Activated CD4-positive, alpha-beta T cell treated with anti-CD3 and anti-CD28 coated beads, Interleukin-2, amount 10 ng/mL, durations not matched to agents 7 days and 5 days (primary cell): ENCODE data around the gene LRRC4B. TPM values are rescaled to one million over a fixed set of nuclear protein-coding genes. Genes with fewer than 3 reads are reported as not detected.
"Not testable (repeated sequence)": the region's sequence is repeated elsewhere in the genome, so short reads cannot be mapped to it uniquely, and the experiment has no call there.

Source experiments
- CTCF ChIA-PET: fragments of 350-600 bp; sonication (Branson Sonifier 250); formaldehyde crosslinking; loops from one replicate; lab custom pipeline; 2021; ENCODE audit warnings: antibody characterized with exemption; lab: Charles Lee
- POLR2A ChIA-PET: fragments of 350-600 bp; sonication (Branson Sonifier 250); formaldehyde crosslinking; loops from one replicate; lab custom pipeline; 2021; ENCODE audit warnings: antibody characterized with exemption; lab: Charles Lee
- DNase-seq: peaks from one replicate; pipeline ENCODE4 v3.0.0-alpha.2; 2020
- H3K27ac Mint-ChIP-seq: one replicate; pipeline ENCODE4 v1.8.0; 2021; ENCODE audit warnings: mild to moderate bottlenecking, moderate library complexity, mixed read lengths
- H3K27me3 Mint-ChIP-seq: one replicate; pipeline ENCODE4 v1.8.0; 2021; ENCODE audit warnings: mixed read lengths
- H3K36me3 Mint-ChIP-seq: one replicate; pipeline ENCODE4 v1.8.0; 2021; ENCODE audit warnings: low read depth, mixed read lengths
- H3K4me1 Mint-ChIP-seq: one replicate; pipeline ENCODE4 v1.8.0; 2021; ENCODE audit warnings: mixed read lengths
- H3K4me3 Mint-ChIP-seq: one replicate; pipeline ENCODE4 v1.8.0; 2021; ENCODE audit warnings: mild to moderate bottlenecking, moderate library complexity, mixed read lengths
- H3K9me3 Mint-ChIP-seq: one replicate; pipeline ENCODE4 v1.8.0; 2021; ENCODE audit warnings: mixed read lengths
- total RNA-seq, 2 experiments: library from RNA; stranded (reverse); gene quantifications; one replicate each; pipeline ENCODE4 v1.2.3, GENCODE V29; 2021

LRRC4B gene
- total RNA-seq, 2 experiments from 2014 or later, result not detected

GRCh38 chr19:50546527-50547221 lies 21.6 kb downstream of the LRRC4B start:
- POLR2A ChIA-PET, result no interaction called here
- CTCF ChIA-PET, result no interaction called here
- no peaks in the 10 kb centered on the region for H3K4me1 Mint-ChIP-seq
- H3K9me3 Mint-ChIP-seq, result no peaks in the 10 kb centered on the region
- no peak overlapping the region for H3K4me3 Mint-ChIP-seq
- peaks cover 11% of the 10 kb centered on the region for H3K27me3 Mint-ChIP-seq
- no peak for DNase-seq
- H3K27ac Mint-ChIP-seq, result no peak overlapping the region
- no peaks in the 10 kb centered on the region for H3K36me3 Mint-ChIP-seq

GRCh38 chr19:50542943-50543342 lies 25.3 kb downstream of the LRRC4B start:
- Mint-ChIP-seq H3K4me3 (no peak overlapping the region), H3K9me3 (no peaks in the 10 kb centered on the region), H3K36me3 (no peaks in the 10 kb centered on the region), H3K4me1 (no peaks in the 10 kb centered on the region), H3K27ac (no peak overlapping the region), H3K27me3 (no peaks in the 10 kb centered on the region)
- CTCF ChIA-PET, result interaction anchor here (0.8 kb wide), 1 partner anchor 13 kb away, joined by 3 read pairs; no protein-coding TSS in a partner anchor
- DNase-seq, result no peak
- POLR2A ChIA-PET, result no interaction called here

- DNase-seq, result peak; percentile 64
- no peak overlapping the region for H3K27ac Mint-ChIP-seq
- no peak overlapping the region for H3K4me3 Mint-ChIP-seq
- H3K9me3 Mint-ChIP-seq, result peaks cover 5% of the 10 kb centered on the region
- CTCF ChIA-PET, result interaction anchor here (1.2 to 3.1 kb wide), 4 partner anchors 9 to 384 kb away, joined by 3 to 14 read pairs (median 4); partner anchors contain the start of gene JOSD2
- H3K27me3 Mint-ChIP-seq, result no peaks in the 10 kb centered on the region
- POLR2A ChIA-PET, result no interaction called here
- no peaks in the 10 kb centered on the region for H3K36me3 Mint-ChIP-seq
- H3K4me1 Mint-ChIP-seq, result no peaks in the 10 kb centered on the region
Measured at GRCh38 chr19:50537769-50538230, 30.4 kb downstream of the LRRC4B start.

GRCh38 chr19:50537306-50537685 lies 30.9 kb downstream of the LRRC4B start:
- no peaks in the 10 kb centered on the region for H3K36me3 Mint-ChIP-seq
- no peaks in the 10 kb centered on the region for H3K4me1 Mint-ChIP-seq
- no peak for DNase-seq
- H3K9me3 Mint-ChIP-seq, result peaks cover 5% of the 10 kb centered on the region
- ChIA-PET POLR2A (no interaction called here), CTCF (interaction anchor here (1.2 to 3.1 kb wide), 3 partner anchors 8 to 385 kb away, joined by 3 to 14 read pairs (median 5); no protein-coding TSS in a partner anchor)
- H3K27ac Mint-ChIP-seq, result no peak overlapping the region
- H3K27me3 Mint-ChIP-seq, result peaks cover 3% of the 10 kb centered on the region
- no peak overlapping the region for H3K4me3 Mint-ChIP-seq

- no peak overlapping the region for H3K4me3 Mint-ChIP-seq
- H3K27ac Mint-ChIP-seq, result no peak overlapping the region
- no peaks in the 10 kb centered on the region for H3K36me3 Mint-ChIP-seq
- no peak for DNase-seq
- ChIA-PET CTCF (interaction anchor here (1.4 to 3.1 kb wide), 2 partner anchors 18 to 19 kb away, joined by 3 to 14 read pairs; no protein-coding TSS in a partner anchor), POLR2A (no interaction called here)
- no peaks in the 10 kb centered on the region for H3K4me1 Mint-ChIP-seq
- peaks cover 5% of the 10 kb centered on the region for H3K27me3 Mint-ChIP-seq
- peaks cover 5% of the 10 kb centered on the region for H3K9me3 Mint-ChIP-seq
Measured at GRCh38 chr19:50536662-50537305, 31.5 kb downstream of the LRRC4B start.

- CTCF ChIA-PET, result interaction anchor here (0.6 to 1.4 kb wide), 2 partner anchors 17 to 269 kb away, joined by 3 read pairs; no protein-coding TSS in a partner anchor
- POLR2A ChIA-PET, result no interaction called here
- peaks cover 5% of the 10 kb centered on the region for H3K27me3 Mint-ChIP-seq
- no peak overlapping the region for H3K27ac Mint-ChIP-seq
- no peak overlapping the region for H3K4me3 Mint-ChIP-seq
- no peaks in the 10 kb centered on the region for H3K4me1 Mint-ChIP-seq
- no peaks in the 10 kb centered on the region for H3K36me3 Mint-ChIP-seq
- H3K9me3 Mint-ChIP-seq, result peaks cover 5% of the 10 kb centered on the region
- DNase-seq, result no peak
Measured at GRCh38 chr19:50535672-50536187, 32.5 kb downstream of the LRRC4B start.

- Mint-ChIP-seq H3K4me1 (no peaks in the 10 kb centered on the region), H3K4me3 (no peak overlapping the region), H3K27ac (no peak overlapping the region), H3K9me3 (peaks cover 5% of the 10 kb centered on the region), H3K36me3 (no peaks in the 10 kb centered on the region), H3K27me3 (peaks cover 5% of the 10 kb centered on the region)
- ChIA-PET POLR2A (no interaction called here), CTCF (no interaction called here)
- DNase-seq, result no peak
Measured at GRCh38 chr19:50534478-50534877, 33.8 kb downstream of the LRRC4B start.

GRCh38 chr19:50532952-50533351 lies 35.3 kb downstream of the LRRC4B start:
- Mint-ChIP-seq H3K4me3 (no peak overlapping the region), H3K4me1 (no peaks in the 10 kb centered on the region), H3K9me3 (peaks cover 5% of the 10 kb centered on the region), H3K36me3 (no peaks in the 10 kb centered on the region), H3K27me3 (peaks cover 5% of the 10 kb centered on the region), H3K27ac (no peak overlapping the region)
- CTCF ChIA-PET, result interaction anchor here (1.6 kb wide), 1 partner anchor 54 kb away, joined by 4 read pairs; no protein-coding TSS in a partner anchor
- POLR2A ChIA-PET, result no interaction called here
- DNase-seq, result no peak

GRCh38 chr19:50531171-50531612 lies 37.0 kb downstream of the LRRC4B start:
- POLR2A ChIA-PET, result no interaction called here
- Mint-ChIP-seq H3K9me3 (peaks cover 5% of the 10 kb centered on the region), H3K4me1 (no peaks in the 10 kb centered on the region), H3K36me3 (no peaks in the 10 kb centered on the region), H3K27me3 (peaks cover 5% of the 10 kb centered on the region), H3K27ac (no peak overlapping the region), H3K4me3 (no peak overlapping the region)
- CTCF ChIA-PET, result no interaction called here
- DNase-seq, result no peak

GRCh38 chr19:50528052-50528451 lies 40.2 kb downstream of the LRRC4B start:
- CTCF ChIA-PET, DNase-seq, H3K4me3 Mint-ChIP-seq, H3K36me3 Mint-ChIP-seq, H3K27ac Mint-ChIP-seq, H3K27me3 Mint-ChIP-seq, H3K4me1 Mint-ChIP-seq, POLR2A ChIA-PET, H3K9me3 Mint-ChIP-seq: not testable (repeated sequence)

GRCh38 chr19:50522881-50523280 lies 45.4 kb downstream of the LRRC4B start:
- H3K36me3 Mint-ChIP-seq, result no peaks in the 10 kb centered on the region
- ChIA-PET POLR2A (no interaction called here), CTCF (interaction anchor here (0.5 to 1.2 kb wide), 2 partner anchors 18 to 26 kb away, joined by 3 to 4 read pairs; no protein-coding TSS in a partner anchor)
- no peak for DNase-seq
- H3K4me1 Mint-ChIP-seq, result no peaks in the 10 kb centered on the region
- no peak overlapping the region for H3K4me3 Mint-ChIP-seq
- H3K9me3 Mint-ChIP-seq, result no peaks in the 10 kb centered on the region
- H3K27me3 Mint-ChIP-seq, result no peaks in the 10 kb centered on the region
- no peak overlapping the region for H3K27ac Mint-ChIP-seq

GRCh38 chr19:50520822-50521465 lies 47.3 kb downstream of the LRRC4B start:
- no peaks in the 10 kb centered on the region for H3K36me3 Mint-ChIP-seq
- ChIA-PET CTCF (interaction anchor here (0.7 kb wide), 1 partner anchor 857 kb away, joined by 3 read pairs; no protein-coding TSS in a partner anchor), POLR2A (no interaction called here)

More at GRCh38 chr19:50520822-50521465, 47.3 kb downstream of the LRRC4B start:
- Mint-ChIP-seq H3K4me3 (no peak overlapping the region), H3K4me1 (no peaks in the 10 kb centered on the region), H3K9me3 (no peaks in the 10 kb centered on the region), H3K27me3 (no peaks in the 10 kb centered on the region), H3K27ac (no peak overlapping the region)
- no peak for DNase-seq
